Subcutaneous adipose tissue (tissue), 4 donors: ENCODE data around the gene SLC7A5. TPM values are rescaled to one million over a fixed set of nuclear protein-coding genes. Genes with fewer than 3 reads are reported as not detected.

Source experiments
- CTCF ChIP-seq: fragments of 450-650 bp; IDR thresholded peaks from one replicate; pipeline ENCODE4 v1.5.1; 2016; ENCODE audit warnings: low read depth, mild to moderate bottlenecking, control low read depth, antibody characterized with exemption, moderate library complexity
- total RNA-seq, 4 donors: library from RNA; depleted of rRNA; stranded (reverse); fragments of >200 nt; gene quantifications; one replicate each; pipeline ENCODE4 v1.1.0, GENCODE V29; 2016

SLC7A5 gene
- total RNA-seq, 4 donors from 2014 or later, result 0.38 to 1.5 (median 1.2) TPM

GRCh38 chr16:87882436-87883019, 13.2 kb upstream of the SLC7A5 start:
- no peak for TF ChIP-seq CTCF

- TF ChIP-seq CTCF, result no peak
These were observed 12.3 kb upstream of the SLC7A5 start for GRCh38 chr16:87881324-87882200.

GRCh38 chr16:87880117-87880696, 10.9 kb upstream of the SLC7A5 start:
- no peak for TF ChIP-seq CTCF

- no peak for TF ChIP-seq CTCF
These were observed 9.4 kb upstream of the SLC7A5 start for GRCh38 chr16:87878704-87879103.

GRCh38 chr16:87877942-87878507, 8.7 kb upstream of the SLC7A5 start:
- TF ChIP-seq CTCF, result no peak

- no peak for TF ChIP-seq CTCF
These were observed 5.5 kb upstream of the SLC7A5 start for GRCh38 chr16:87874639-87875427.
